ENCODE measurements around the gene TCN2.

GRCh38 chr22:30611197-30611596 lies 4.2 kb downstream of the TCN2 start:
- TF ChIP-seq, protein P1, sequence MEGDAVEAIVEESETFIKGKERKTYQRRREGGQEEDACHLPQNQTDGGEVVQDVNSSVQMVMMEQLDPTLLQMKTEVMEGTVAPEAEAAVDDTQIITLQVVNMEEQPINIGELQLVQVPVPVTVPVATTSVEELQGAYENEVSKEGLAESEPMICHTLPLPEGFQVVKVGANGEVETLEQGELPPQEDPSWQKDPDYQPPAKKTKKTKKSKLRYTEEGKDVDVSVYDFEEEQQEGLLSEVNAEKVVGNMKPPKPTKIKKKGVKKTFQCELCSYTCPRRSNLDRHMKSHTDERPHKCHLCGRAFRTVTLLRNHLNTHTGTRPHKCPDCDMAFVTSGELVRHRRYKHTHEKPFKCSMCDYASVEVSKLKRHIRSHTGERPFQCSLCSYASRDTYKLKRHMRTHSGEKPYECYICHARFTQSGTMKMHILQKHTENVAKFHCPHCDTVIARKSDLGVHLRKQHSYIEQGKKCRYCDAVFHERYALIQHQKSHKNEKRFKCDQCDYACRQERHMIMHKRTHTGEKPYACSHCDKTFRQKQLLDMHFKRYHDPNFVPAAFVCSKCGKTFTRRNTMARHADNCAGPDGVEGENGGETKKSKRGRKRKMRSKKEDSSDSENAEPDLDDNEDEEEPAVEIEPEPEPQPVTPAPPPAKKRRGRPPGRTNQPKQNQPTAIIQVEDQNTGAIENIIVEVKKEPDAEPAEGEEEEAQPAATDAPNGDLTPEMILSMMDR (conservative IDR thresholded peaks at IDR 0.05) = no peak
- no peak for TF ChIP-seq EZH2 (IDR thresholded peaks at IDR 0.05; ENCODE audit: low read depth)
